Stimulated activated CD8-positive, alpha-beta memory T cell treated with anti-CD3 and anti-CD28 coated beads, Interleukin-12 subunit alpha, Interleukin-12 subunit beta, amount 100 ng/mL, for 1 hour (primary cell): Measurements from ENCODE around the gene NAA16.
"Not testable (repeated sequence)": the region's sequence is repeated elsewhere in the genome, so short reads cannot be mapped to it uniquely, and the experiment has no call there.

Source experiments
- DNase-seq: peaks from one replicate; pipeline ENCODE4 v3.0.0-alpha.2; 2020; ENCODE audit warnings: low read depth

NAA16 gene

GRCh38 chr13:41310963-41311405, at the start of gene NAA16:
TSS of gene NAA16 (plus strand) at chr13:41311267. CDS start at chr13:41311529, 262 bp downstream.
- DNase-seq, result peak; percentile 92

- DNase-seq, result peak; percentile 55
These were observed 47.7 kb upstream of the NAA16 start, which contains the start of gene MTRF1 for GRCh38 chr13:41263261-41263971. TSS of gene MTRF1 (minus strand) at chr13:41263576. CDS start at chr13:41260907, 2,669 bp downstream.

GRCh38 chr13:41267106-41267505, 44.0 kb upstream of the NAA16 start:
- no peak for DNase-seq

- DNase-seq, result no peak
These were observed 42.3 kb upstream of the NAA16 start for GRCh38 chr13:41268764-41269163.

- no peak for DNase-seq
These were observed 39.4 kb upstream of the NAA16 start for GRCh38 chr13:41271456-41272285.

- no peak for DNase-seq
These were observed 37.1 kb upstream of the NAA16 start for GRCh38 chr13:41273831-41274441.

- DNase-seq, result no peak
These were observed 36.2 kb upstream of the NAA16 start for GRCh38 chr13:41274881-41275280.

- DNase-seq, result no peak
These were observed 34.2 kb upstream of the NAA16 start for GRCh38 chr13:41276824-41277223.

- not testable (repeated sequence) for DNase-seq
These were observed 31.9 kb upstream of the NAA16 start for GRCh38 chr13:41279156-41279555.

- DNase-seq, result no peak
These were observed 28.9 kb upstream of the NAA16 start for GRCh38 chr13:41282129-41282571.

- DNase-seq, result no peak
These were observed 26.4 kb upstream of the NAA16 start for GRCh38 chr13:41284512-41285288.

- no peak for DNase-seq
These were observed 24.7 kb upstream of the NAA16 start for GRCh38 chr13:41286370-41286769.

GRCh38 chr13:41289463-41289881, 21.6 kb upstream of the NAA16 start:
- DNase-seq, result no peak

GRCh38 chr13:41291246-41291645, 19.8 kb upstream of the NAA16 start:
- no peak for DNase-seq

GRCh38 chr13:41293272-41293671, 17.8 kb upstream of the NAA16 start:
- no peak for DNase-seq

GRCh38 chr13:41294914-41295313, 16.2 kb upstream of the NAA16 start:
- no peak for DNase-seq

- no peak for DNase-seq
These were observed 15.1 kb upstream of the NAA16 start for GRCh38 chr13:41295973-41296372.

- no peak for DNase-seq
These were observed 14.0 kb upstream of the NAA16 start for GRCh38 chr13:41296879-41297646.

GRCh38 chr13:41299316-41300094, 11.6 kb upstream of the NAA16 start:
- no peak for DNase-seq

- DNase-seq, result no peak
These were observed 8.3 kb upstream of the NAA16 start for GRCh38 chr13:41302743-41303142.
